Activated T-helper 1 cell treated with anti-CD3 and anti-CD28 coated beads, Interleukin-12 subunit alpha, Interleukin-12 subunit beta, Interleukin-2, Interleukin-4 antibody, amounts not matched to agents 30 ng/mL and 10 ng/mL and 1 ng/mL, durations not matched to agents 14 hours and 24 hours and 36 hours (primary cell): Measurements from ENCODE around the gene TLN1. TPM values are rescaled to one million over a fixed set of nuclear protein-coding genes. Genes with fewer than 3 reads are reported as not detected.

Experiments
- DNase-seq: peaks from one replicate; pipeline ENCODE4 v3.0.0; 2021; ENCODE audit warnings: low spot score
- H3K27ac Mint-ChIP-seq: one replicate; pipeline ENCODE4 v1.8.0; 2021; ENCODE audit warnings: mild to moderate bottlenecking, mixed read lengths
- H3K27me3 Mint-ChIP-seq: one replicate; pipeline ENCODE4 v1.8.0; 2022; ENCODE audit warnings: mild to moderate bottlenecking, moderate library complexity, mixed read lengths; ENCODE audit not compliant: insufficient read depth
- H3K36me3 Mint-ChIP-seq: one replicate; pipeline ENCODE4 v1.8.0; 2021; ENCODE audit warnings: low read depth, mixed read lengths
- H3K4me1 Mint-ChIP-seq: one replicate; pipeline ENCODE4 v1.8.0; 2021; ENCODE audit warnings: low read depth, mixed read lengths
- H3K4me3 Mint-ChIP-seq: one replicate; pipeline ENCODE4 v1.8.0; 2021; ENCODE audit warnings: mild to moderate bottlenecking, moderate library complexity, mixed read lengths
- H3K9me3 Mint-ChIP-seq: one replicate; pipeline ENCODE4 v1.8.0; 2021; ENCODE audit warnings: mixed read lengths
- intact Hi-C: fragments of 100-400 bp; cut with micrococcal nuclease; formaldehyde crosslinking; loops from one replicate; pipeline ENCODE4 v1.15.1; 2024
- total RNA-seq: library from RNA; stranded (reverse); gene quantifications from 2 replicates; pipeline ENCODE4 v1.2.3, GENCODE V29; 2022

TLN1 gene
- total RNA-seq, 1 donor from 2014 or later, result 229 TPM

GRCh38 chr9:35682051-35682450 lies 49.9 kb downstream of the TLN1 start:
- Mint-ChIP-seq H3K27me3 (peaks cover 6% of the 10 kb centered on the region), H3K9me3 (no peaks in the 10 kb centered on the region), H3K36me3 (no peaks in the 10 kb centered on the region), H3K4me3 (no peak overlapping the region), H3K4me1 (no peaks in the 10 kb centered on the region), H3K27ac (no peak overlapping the region)
- no peak for DNase-seq
- intact Hi-C loops, result no loop called here

GRCh38 chr9:35681341-35682002 lies 50.5 kb downstream of the TLN1 start:
- intact Hi-C loops, result no loop called here
- Mint-ChIP-seq H3K9me3 (no peaks in the 10 kb centered on the region), H3K27ac (no peak overlapping the region), H3K27me3 (peaks cover 8% of the 10 kb centered on the region), H3K36me3 (no peaks in the 10 kb centered on the region), H3K4me1 (peaks cover 1% of the 10 kb centered on the region), H3K4me3 (no peak overlapping the region)
- DNase-seq, result no peak

GRCh38 chr9:35680331-35681105 lies 51.5 kb downstream of the TLN1 start:
- no peak for DNase-seq
- Mint-ChIP-seq H3K4me1 (peaks cover 5% of the 10 kb centered on the region), H3K4me3 (no peak overlapping the region), H3K9me3 (no peaks in the 10 kb centered on the region), H3K36me3 (no peaks in the 10 kb centered on the region), H3K27me3 (peaks cover 11% of the 10 kb centered on the region), H3K27ac (no peak overlapping the region)
- intact Hi-C loops, result no loop called here

GRCh38 chr9:35679766-35680330 lies 52.1 kb downstream of the TLN1 start:
- Mint-ChIP-seq H3K9me3 (no peaks in the 10 kb centered on the region), H3K27me3 (peaks cover 11% of the 10 kb centered on the region), H3K4me1 (peaks cover 5% of the 10 kb centered on the region), H3K4me3 (no peak overlapping the region), H3K36me3 (no peaks in the 10 kb centered on the region), H3K27ac (no peak overlapping the region)
- intact Hi-C loops, result no loop called here
- DNase-seq, result no peak

- no peak for DNase-seq
- Mint-ChIP-seq H3K4me3 (no peak overlapping the region), H3K27ac (no peak overlapping the region), H3K4me1 (peaks cover 5% of the 10 kb centered on the region), H3K36me3 (no peaks in the 10 kb centered on the region), H3K9me3 (no peaks in the 10 kb centered on the region), H3K27me3 (peaks cover 17% of the 10 kb centered on the region)
- intact Hi-C loops, result no loop called here
Observed at GRCh38 chr9:35679091-35679490, 52.9 kb downstream of the TLN1 start.

GRCh38 chr9:35675732-35676392 lies 56.1 kb downstream of the TLN1 start:
- Mint-ChIP-seq H3K36me3 (no peaks in the 10 kb centered on the region), H3K4me3 (peak overlapping the region; percentile 20), H3K9me3 (no peaks in the 10 kb centered on the region), H3K27ac (no peak overlapping the region), H3K27me3 (peaks cover 29% of the 10 kb centered on the region), H3K4me1 (peaks cover 5% of the 10 kb centered on the region)
- DNase-seq, result no peak
- intact Hi-C loops, result no loop called here

GRCh38 chr9:35675204-35675603 lies 56.8 kb downstream of the TLN1 start:
- DNase-seq, result no peak
- Mint-ChIP-seq H3K4me1 (peaks cover 5% of the 10 kb centered on the region), H3K27ac (no peak overlapping the region), H3K36me3 (no peaks in the 10 kb centered on the region), H3K9me3 (no peaks in the 10 kb centered on the region), H3K4me3 (no peak overlapping the region), H3K27me3 (peaks cover 29% of the 10 kb centered on the region)
- intact Hi-C loops, result no loop called here

GRCh38 chr9:35674025-35674361 lies 58.0 kb downstream of the TLN1 start:
- intact Hi-C loops, result no loop called here
- no peaks in the 10 kb centered on the region for H3K9me3 Mint-ChIP-seq
- no peak overlapping the region for H3K4me3 Mint-ChIP-seq
- peaks cover 27% of the 10 kb centered on the region for H3K27me3 Mint-ChIP-seq
- no peak for DNase-seq
- H3K27ac Mint-ChIP-seq, result no peak overlapping the region
- peaks cover 5% of the 10 kb centered on the region for H3K4me1 Mint-ChIP-seq
- no peaks in the 10 kb centered on the region for H3K36me3 Mint-ChIP-seq

- Mint-ChIP-seq H3K36me3 (no peaks in the 10 kb centered on the region), H3K27me3 (peaks cover 26% of the 10 kb centered on the region), H3K9me3 (no peaks in the 10 kb centered on the region), H3K4me3 (no peak within 1 kb of the TSS), H3K27ac (no peak within 1 kb of the TSS), H3K4me1 (peaks cover 5% of the 10 kb centered on the region)
- intact Hi-C loops, result no loop called here
- no peak for DNase-seq
Observed at GRCh38 chr9:35673132-35674024, 58.6 kb downstream of the TLN1 start, which contains the start of gene CA9. TSS of gene CA9 (plus strand) at chr9:35673928. CDS start at chr9:35673960, 32 bp downstream.

GRCh38 chr9:35669331-35670145 lies 62.5 kb downstream of the TLN1 start:
- H3K9me3 Mint-ChIP-seq, result no peaks in the 10 kb centered on the region
- no peak overlapping the region for H3K4me3 Mint-ChIP-seq
- peaks cover 9% of the 10 kb centered on the region for H3K4me1 Mint-ChIP-seq
- H3K27me3 Mint-ChIP-seq, result peaks cover 18% of the 10 kb centered on the region
- DNase-seq, result no peak
- intact Hi-C loops, result no loop called here
- H3K27ac Mint-ChIP-seq, result no peak overlapping the region
- H3K36me3 Mint-ChIP-seq, result peaks cover 1% of the 10 kb centered on the region

GRCh38 chr9:35667939-35668338 lies 64.1 kb downstream of the TLN1 start:
- Mint-ChIP-seq H3K4me1 (peaks cover 25% of the 10 kb centered on the region), H3K9me3 (no peaks in the 10 kb centered on the region), H3K27me3 (peaks cover 6% of the 10 kb centered on the region), H3K27ac (no peak overlapping the region), H3K4me3 (no peak overlapping the region), H3K36me3 (peaks cover 1% of the 10 kb centered on the region)
- no peak for DNase-seq
- intact Hi-C loops, result no loop called here

GRCh38 chr9:35666549-35666948 lies 65.4 kb downstream of the TLN1 start:
- no peak for DNase-seq
- no peaks in the 10 kb centered on the region for H3K27me3 Mint-ChIP-seq
- peaks cover 9% of the 10 kb centered on the region for H3K36me3 Mint-ChIP-seq
- no peak overlapping the region for H3K27ac Mint-ChIP-seq
- H3K9me3 Mint-ChIP-seq, result no peaks in the 10 kb centered on the region
- intact Hi-C loops, result no loop called here
- H3K4me3 Mint-ChIP-seq, result no peak overlapping the region
- H3K4me1 Mint-ChIP-seq, result peaks cover 39% of the 10 kb centered on the region
